ENCODE data around the gene RPL23. TPM values are rescaled to one million over a fixed set of nuclear protein-coding genes. Genes with fewer than 3 reads are reported as not detected.

The RPL23 gene
- total RNA-seq, 1 donor from 2014 or later, result 1,802 TPM

- peak overlapping the region; percentile 31 for H3K4me3 Mint-ChIP-seq
- H3K4me1 Mint-ChIP-seq, result peaks cover 51% of the 10 kb centered on the region
- H3K9me3 Mint-ChIP-seq, result no peaks in the 10 kb centered on the region
- H3K27ac Mint-ChIP-seq (ENCODE audit: unreplicated experiment), result peak overlapping the region; percentile 71
- no peak for DNase-seq (ENCODE audit: low read depth, low spot score)
- no peaks in the 10 kb centered on the region for H3K36me3 Mint-ChIP-seq (ENCODE audit: low read depth)
- TF ChIP-seq, protein P1, sequence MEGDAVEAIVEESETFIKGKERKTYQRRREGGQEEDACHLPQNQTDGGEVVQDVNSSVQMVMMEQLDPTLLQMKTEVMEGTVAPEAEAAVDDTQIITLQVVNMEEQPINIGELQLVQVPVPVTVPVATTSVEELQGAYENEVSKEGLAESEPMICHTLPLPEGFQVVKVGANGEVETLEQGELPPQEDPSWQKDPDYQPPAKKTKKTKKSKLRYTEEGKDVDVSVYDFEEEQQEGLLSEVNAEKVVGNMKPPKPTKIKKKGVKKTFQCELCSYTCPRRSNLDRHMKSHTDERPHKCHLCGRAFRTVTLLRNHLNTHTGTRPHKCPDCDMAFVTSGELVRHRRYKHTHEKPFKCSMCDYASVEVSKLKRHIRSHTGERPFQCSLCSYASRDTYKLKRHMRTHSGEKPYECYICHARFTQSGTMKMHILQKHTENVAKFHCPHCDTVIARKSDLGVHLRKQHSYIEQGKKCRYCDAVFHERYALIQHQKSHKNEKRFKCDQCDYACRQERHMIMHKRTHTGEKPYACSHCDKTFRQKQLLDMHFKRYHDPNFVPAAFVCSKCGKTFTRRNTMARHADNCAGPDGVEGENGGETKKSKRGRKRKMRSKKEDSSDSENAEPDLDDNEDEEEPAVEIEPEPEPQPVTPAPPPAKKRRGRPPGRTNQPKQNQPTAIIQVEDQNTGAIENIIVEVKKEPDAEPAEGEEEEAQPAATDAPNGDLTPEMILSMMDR (conservative IDR thresholded peaks at IDR 0.05), result no peak
- no peaks in the 10 kb centered on the region for H3K27me3 Mint-ChIP-seq (ENCODE audit: low read depth)
Observed at GRCh38 chr17:38897671-38898290, 44.3 kb upstream of the RPL23 start.

DNA sequence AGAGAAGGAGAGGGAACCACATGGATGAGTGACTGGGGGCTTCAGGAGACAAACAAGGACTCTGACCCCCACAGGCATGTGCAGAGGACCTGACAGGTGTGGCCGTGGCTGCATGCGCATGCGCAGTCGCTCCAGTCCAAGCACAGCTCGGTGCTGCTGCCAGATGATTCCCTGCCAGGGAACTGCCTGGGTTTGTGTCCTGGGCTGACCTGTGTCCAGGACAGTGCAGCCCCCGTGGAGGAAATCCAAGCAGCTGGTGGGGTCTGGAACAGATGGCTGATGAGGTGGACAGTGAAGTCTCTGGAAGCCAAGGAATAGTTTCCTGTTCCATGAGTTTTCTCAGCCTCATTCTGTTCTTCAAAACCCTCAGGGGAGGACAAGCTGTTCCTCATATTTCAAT is 43.7 kb upstream of the RPL23 start:
- Mint-ChIP-seq H3K27me3 (ENCODE audit: low read depth) (no peaks in the 10 kb centered on the region), H3K9me3 (no peaks in the 10 kb centered on the region), H3K27ac (ENCODE audit: unreplicated experiment) (no peak overlapping the region), H3K4me3 (no peak overlapping the region), H3K36me3 (ENCODE audit: low read depth) (no peaks in the 10 kb centered on the region), H3K4me1 (peaks cover 51% of the 10 kb centered on the region)
- TF ChIP-seq, protein P1 (conservative IDR thresholded peaks at IDR 0.05), result no peak
- no peak for DNase-seq (ENCODE audit: low read depth, low spot score)

- Mint-ChIP-seq H3K4me3 (no peak overlapping the region), H3K36me3 (ENCODE audit: low read depth) (no peaks in the 10 kb centered on the region), H3K4me1 (peaks cover 51% of the 10 kb centered on the region), H3K9me3 (no peaks in the 10 kb centered on the region), H3K27me3 (ENCODE audit: low read depth) (no peaks in the 10 kb centered on the region), H3K27ac (ENCODE audit: unreplicated experiment) (no peak overlapping the region)
- no peak for DNase-seq (ENCODE audit: low read depth, low spot score)
- TF ChIP-seq, protein P1 (conservative IDR thresholded peaks at IDR 0.05), result no peak
Observed at GRCh38 chr17:38896346-38896954, 42.9 kb upstream of the RPL23 start.

DNA sequence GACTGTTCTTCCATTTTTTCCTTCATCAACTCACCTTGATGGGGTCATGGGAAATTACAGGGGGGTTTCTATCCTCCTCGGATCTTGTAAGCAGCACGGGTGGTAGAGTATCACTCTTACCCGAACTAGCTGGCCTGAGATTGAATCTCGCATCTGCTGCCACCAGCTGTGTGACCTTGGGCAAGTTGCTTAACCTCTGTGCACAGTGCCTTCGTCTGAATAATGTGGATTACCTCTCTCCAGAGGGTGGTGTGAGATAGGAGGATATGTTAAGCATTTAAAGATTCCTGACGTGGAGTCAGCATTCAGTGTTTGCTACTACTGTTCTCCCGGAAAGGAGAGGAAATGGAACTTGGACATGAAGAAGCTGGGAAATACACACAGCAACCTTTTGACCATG is 40.8 kb upstream of the RPL23 start:
- H3K27ac Mint-ChIP-seq (ENCODE audit: unreplicated experiment), result no peak overlapping the region
- no peak overlapping the region for H3K4me3 Mint-ChIP-seq
- TF ChIP-seq, protein P1 (conservative IDR thresholded peaks at IDR 0.05), result no peak
- no peak for DNase-seq (ENCODE audit: low read depth, low spot score)
- no peaks in the 10 kb centered on the region for H3K9me3 Mint-ChIP-seq
- no peaks in the 10 kb centered on the region for H3K36me3 Mint-ChIP-seq (ENCODE audit: low read depth)
- H3K4me1 Mint-ChIP-seq, result peaks cover 37% of the 10 kb centered on the region
- no peaks in the 10 kb centered on the region for H3K27me3 Mint-ChIP-seq (ENCODE audit: low read depth)

DNA sequence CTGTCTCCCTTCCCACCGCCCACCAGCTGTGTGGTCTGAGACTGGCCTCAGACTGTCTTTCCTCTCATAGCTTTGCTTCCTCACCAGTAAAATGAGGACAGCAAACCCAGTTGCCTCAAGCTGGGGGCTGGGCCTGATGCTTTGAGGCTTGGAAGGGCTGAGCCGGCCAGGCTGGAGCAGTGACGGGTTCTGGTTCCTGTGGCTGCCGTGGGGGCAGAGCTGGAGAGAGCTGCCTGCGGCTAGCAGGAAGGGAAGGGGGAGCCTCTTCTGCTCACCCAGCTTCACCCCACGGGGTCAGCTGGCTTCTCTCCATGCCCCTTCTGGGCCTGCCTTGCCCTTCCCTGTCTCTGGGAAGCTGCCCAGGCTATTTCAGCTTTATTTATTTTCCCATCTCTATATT is 40.1 kb upstream of the RPL23 start:
- TF ChIP-seq, protein P1 (conservative IDR thresholded peaks at IDR 0.05), result no peak
- Mint-ChIP-seq H3K9me3 (no peaks in the 10 kb centered on the region), H3K27me3 (ENCODE audit: low read depth) (no peaks in the 10 kb centered on the region), H3K4me1 (peaks cover 30% of the 10 kb centered on the region), H3K36me3 (ENCODE audit: low read depth) (no peaks in the 10 kb centered on the region), H3K27ac (ENCODE audit: unreplicated experiment) (no peak overlapping the region), H3K4me3 (no peak overlapping the region)
- no peak for DNase-seq (ENCODE audit: low read depth, low spot score)
